ENCODE data around the gene TTC7B. TPM values are rescaled to one million over a fixed set of nuclear protein-coding genes. Genes with fewer than 3 reads are reported as not detected.

TTC7B gene
- total and polyA plus RNA-seq, 2 of the 8 experiments (the other 6 are each of a cell fraction or from before 2014, with no cell fraction given) = 23.7 to 34.0 TPM

DNA sequence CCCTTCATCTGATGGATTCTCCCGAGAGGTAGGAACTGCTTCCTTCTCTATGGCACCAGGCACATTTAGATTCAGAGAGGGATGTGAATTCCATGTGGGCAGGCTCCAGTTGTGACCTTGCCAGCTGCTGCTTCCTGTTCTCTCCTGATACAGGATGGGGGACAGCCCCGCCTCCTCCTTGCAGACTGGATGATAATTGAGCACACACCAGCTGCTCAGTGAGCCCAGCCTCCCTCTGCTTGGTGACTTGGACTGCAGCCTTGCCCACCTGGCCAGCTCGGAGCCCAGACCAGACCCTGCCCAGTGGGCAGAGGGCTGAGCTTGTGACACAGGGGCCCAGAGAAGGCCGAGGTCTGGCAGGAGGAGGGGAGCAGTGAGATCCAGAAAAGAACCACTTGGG is 329.2 kb downstream of the TTC7B start:
- Histone ChIP-seq H2BK12ac (ENCODE audit: low read depth, low read length) (no peak overlapping the region), H2BK5ac (ENCODE audit: low read depth, low read length) (no peak overlapping the region), H3K23ac (ENCODE audit: insufficient read length) (no peak overlapping the region), H3K79me1 (ENCODE audit: low read depth, low read length) (no peaks in the 10 kb centered on the region), H2AK5ac (ENCODE audit: low read depth, low read length) (no peak overlapping the region), H4K5ac (ENCODE audit: insufficient read length, low read depth, low read length) (no peak overlapping the region), H2BK120ac (replicated peaks; ENCODE audit: low read depth, low read length) (no peak overlapping the region), H3K36me3 (ENCODE audit: control insufficient read depth in 2 of 4, insufficient read depth in 4 of 4, low read length in 3 of 4) (no peaks in the 10 kb centered on the region), H2BK15ac (ENCODE audit: low read length) (no peak overlapping the region), H3K4me2 (ENCODE audit: insufficient read depth in 1 of 2, low read depth in 2 of 2, low read length in 2 of 2) (no peak overlapping the region), H3K9me3 (ENCODE audit: insufficient read depth in 2 of 2, low read depth in 1 of 2, low read length in 1 of 2) (no peaks in the 10 kb centered on the region), H4K91ac (replicated peaks; ENCODE audit: insufficient read length, low read length) (no peak overlapping the region), H3K23me2 (ENCODE audit: low read depth, low read length) (peaks cover 4% of the 10 kb centered on the region; the same call in 1 of the 2 replicates), H3K79me2 (ENCODE audit: control insufficient read depth in 1 of 2, insufficient read depth in 2 of 2, low read length in 2 of 2) (no peaks in the 10 kb centered on the region), H2BK20ac (ENCODE audit: low read length) (no peak overlapping the region), H4K8ac (ENCODE audit: extremely low read depth, insufficient read depth, low read length) (no peak overlapping the region), H2AFZ (ENCODE audit: low read length) (peak overlapping the region; percentile 63; the same call in 1 of the 2 replicates), H3K4me3 (ENCODE audit: extremely low read depth in 1 of 4, insufficient read depth in 2 of 4, low read depth in 3 of 4, low read length in 4 of 4) (no peak overlapping the region), H3K18ac (ENCODE audit: extremely low read depth, low read length) (peak overlapping the region; percentile 54; the same call in 1 of the 2 replicates), H3K27me3 (replicated peaks in 1 of 4; ENCODE audit: control insufficient read depth in 3 of 4, extremely low read depth in 1 of 4, insufficient read depth in 3 of 4, low read length in 3 of 4) (no peaks in the 10 kb centered on the region; a peak in 1 of 7 replicates), H3K9ac (replicated peaks in 1 of 4; ENCODE audit: extremely low read depth in 1 of 4, low read depth in 3 of 4, low read length in 3 of 4) (no peak overlapping the region), H3K4ac (replicated peaks; ENCODE audit: insufficient read length, low read depth, low read length) (no peak overlapping the region), H4K20me1 (replicated peaks in 1 of 2; ENCODE audit: control insufficient read depth in 1 of 2, insufficient read depth in 2 of 2, low read length in 2 of 2) (no peaks in the 10 kb centered on the region), H3K56ac (replicated peaks; ENCODE audit: insufficient read length, low read depth, low read length) (no peak overlapping the region), H3K27ac (ENCODE audit: low read depth, low read length) (no peak overlapping the region), H3K14ac (ENCODE audit: insufficient read length) (no peak overlapping the region), H3K4me1 (replicated peaks in 1 of 4; ENCODE audit: control insufficient read depth in 3 of 4, insufficient read depth in 4 of 4, low read length in 3 of 4) (peaks cover 0 to 8% (median 5%) of the 10 kb centered on the region in 4 experiments; a peak in 6 of 7 replicates)
- WGBS, 2 experiments (ENCODE audit: extremely low coverage in 1 of 2, insufficient coverage in 1 of 2, insufficient read length in 1 of 2, insufficient replicate concordance in 2 of 2, low coverage in 1 of 2, low lambda C conversion rate in 2 of 2, missing lambda C conversion rate in 1 of 2) = 81% methylated on average over 4 of the region's 4 CpGs; no CpG with 5 or more reads in 1 of the 2 experiments
- POLR2A ChIA-PET (ENCODE audit: partially characterized antibody) = no interaction called here
- peak in 1 of 2 experiments; percentile 45 for DNase-seq (ENCODE audit: low read depth in 1 of 2, low spot score in 2 of 2)
- CTCF ChIA-PET (ENCODE audit: partially characterized antibody) = interaction anchor here (0.6 to 2.0 kb wide), 11 partner anchors 13 to 270 kb away, joined by 3 to 7 read pairs (median 3); no protein-coding TSS in a partner anchor
- no peak for FAIRE-seq
- no peak for TF ChIP-seq RBBP5 (IDR thresholded peaks at IDR 0.05; ENCODE audit: borderline replicate concordance, low read depth, low read length)
- TF ChIP-seq SIN3A (conservative IDR thresholded peaks at IDR 0.05 in 1 of 2, IDR thresholded peaks at IDR 0.05 in 1 of 2; ENCODE audit: low read depth in 1 of 2, low read length in 2 of 2) = no peak
- no peak for TF ChIP-seq BRCA1 (IDR thresholded peaks at IDR 0.05; ENCODE audit: low read depth, low read length)
- TF ChIP-seq CREB1 (IDR thresholded peaks at IDR 0.05) = no peak
- no peak for TF ChIP-seq CEBPB (IDR thresholded peaks at IDR 0.05; ENCODE audit: low read depth, low read length)
- TF ChIP-seq RAD21 (IDR thresholded peaks at IDR 0.05 in 1 of 2, conservative IDR thresholded peaks at IDR 0.05 in 1 of 2; ENCODE audit: low read depth in 2 of 2, low read length in 2 of 2) = no peak
- TF ChIP-seq GTF2F1 (IDR thresholded peaks at IDR 0.05; ENCODE audit: borderline replicate concordance, low read depth, low read length) = no peak
- TF ChIP-seq MAFK (IDR thresholded peaks at IDR 0.05; ENCODE audit: low read depth, low read length) = no peak
- no peak for TF ChIP-seq ATF3 (IDR thresholded peaks at IDR 0.05; ENCODE audit: insufficient read depth, low read depth, low read length)
- TF ChIP-seq, protein P1, sequence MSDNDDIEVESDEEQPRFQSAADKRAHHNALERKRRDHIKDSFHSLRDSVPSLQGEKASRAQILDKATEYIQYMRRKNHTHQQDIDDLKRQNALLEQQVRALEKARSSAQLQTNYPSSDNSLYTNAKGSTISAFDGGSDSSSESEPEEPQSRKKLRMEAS (IDR thresholded peaks at IDR 0.05) = no peak
- no peak for TF ChIP-seq POLR2AphosphoS5 (IDR thresholded peaks at IDR 0.05; ENCODE audit: low read depth, low read length)
- TF ChIP-seq CHD1 (IDR thresholded peaks at IDR 0.05; ENCODE audit: low read depth, low read length) = no peak
- no peak for TF ChIP-seq SP4 (IDR thresholded peaks at IDR 0.05; ENCODE audit: low read length)
- no peak for TF ChIP-seq HDAC6 (IDR thresholded peaks at IDR 0.05; ENCODE audit: low read depth, low read length)
